Gastroesophageal sphincter (tissue), 4 donors: ENCODE measurements around the gene PNISR. TPM values are rescaled to one million over a fixed set of nuclear protein-coding genes. Genes with fewer than 3 reads are reported as not detected.
A peak's percentile ranks its signal among the peaks of the same experiment; 100 is the strongest.
"Not testable (repeated sequence)": the region's sequence is repeated elsewhere in the genome, so short reads cannot be mapped to it uniquely, and the experiment has no call there.

Experiments
- ATAC-seq: fragments of 150-250 bp; one replicate; pipeline ENCODE4 v1.9.1; 2016; ENCODE audit warnings: mild to moderate bottlenecking, moderate library complexity
- H3K27ac ChIP-seq, 4 donors: fragments of 200-600 bp; sonication (generic) in 3 of 4; 1 replicate in 3 of 4; 2 replicates in 1 of 4; pipeline ENCODE4 v1.5.1; 2016 to 2019
- H3K27me3 ChIP-seq: fragments of 200-600 bp; sonication (generic); one replicate; pipeline ENCODE4 v1.5.1; 2019
- H3K36me3 ChIP-seq, 2 donors: fragments of 200-600 bp; sonication (generic); one replicate each; pipeline ENCODE4 v1.5.1; 2019; ENCODE audit warnings: control low read depth in 1 of 2
- H3K4me1 ChIP-seq, 3 donors: fragments of 200-600 bp; sonication (generic); 1 replicate in 2 of 3; 2 replicates in 1 of 3; pipeline ENCODE4 v1.5.1; 2016 to 2019; ENCODE audit warnings: control low read depth in 2 of 3
- H3K4me3 ChIP-seq, 2 donors: fragments of 200-600 bp; sonication (generic); one replicate each; pipeline ENCODE4 v1.5.1; 2019; ENCODE audit warnings: mild to moderate bottlenecking in 1 of 2, moderate library complexity in 1 of 2
- H3K9me3 ChIP-seq, 3 donors: fragments of 200-600 bp; sonication (generic); one replicate each; pipeline ENCODE4 v1.5.1; 2017 to 2019; ENCODE audit warnings: control low read depth in 2 of 3
- CTCF ChIP-seq, 4 experiments: fragments of 200-600 bp in 2 of 4; fragments of 450-650 bp in 2 of 4; sonication (generic) in 1 of 4; IDR thresholded peaks; one replicate each; pipeline ENCODE4 v1.5.1; 2017 to 2019; ENCODE audit warnings: antibody characterized with exemption in 4 of 4, mild to moderate bottlenecking in 2 of 4, moderate library complexity in 2 of 4
- EP300 ChIP-seq: sonication (generic); formaldehyde crosslinking; IDR thresholded peaks from one replicate; pipeline ENCODE4 v1.6.1; 2017; ENCODE audit warnings: antibody characterized with exemption, mild to moderate bottlenecking
- POLR2A ChIP-seq, 2 donors: fragments of 450-650 bp; IDR thresholded peaks; one replicate each; pipeline ENCODE4 v1.6.1; 2017; ENCODE audit warnings: antibody characterized with exemption in 2 of 2, mild to moderate bottlenecking in 2 of 2, moderate library complexity in 1 of 2
- POLR2AphosphoS5 ChIP-seq: sonication (generic); formaldehyde crosslinking; IDR thresholded peaks from one replicate; pipeline ENCODE4 v1.6.1; 2017; ENCODE audit warnings: antibody characterized with exemption
- WGBS, 2 donors: methylation state at CpG; one replicate each; pipeline ENCODE4 v1.1.5; 2018; ENCODE audit warnings: low coverage in 1 of 2; 5-methylcytosine and 5-hydroxymethylcytosine counted together
- total RNA-seq, 4 donors: library from RNA; depleted of rRNA; stranded (reverse); fragments of >200 nt; gene quantifications; one replicate each; pipeline ENCODE4 v1.1.0, GENCODE V29; 2016

Gene PNISR
- total RNA-seq, result 100 to 1,000 TPM in 2 of 4 donors, 10 to 100 TPM in 2; 34.9 to 273 (median 87.9) TPM

GRCh38 chr6:99424761-99425646 lies at the start of gene PNISR:
Gene PNISR, minus strand, starts transcription at chr6:99425308. Its CDS starts 10,649 bp downstream, at chr6:99414659.
- H3K27ac ChIP-seq, result peak within 1 kb of the TSS; percentile 95 to 100 (median 98)
- peak; percentile 97 for ATAC-seq

GRCh38 chr6:99473730-99474129 lies 48.6 kb upstream of the PNISR start:
- no peaks in the 10 kb centered on the region for H3K27me3 ChIP-seq
- no peak for ATAC-seq
- no peak overlapping the region for H3K4me3 ChIP-seq
- H3K9me3 ChIP-seq, result no peaks in the 10 kb centered on the region
- H3K27ac ChIP-seq, result no peak overlapping the region
- H3K36me3 ChIP-seq, result peaks cover 0 to 30% of the 10 kb centered on the region in 2 donors
- TF ChIP-seq EP300 (no peak), POLR2A (IDR thresholded peaks at IDR 0.05) (no peak), CTCF (IDR thresholded peaks at IDR 0.05) (no peak), POLR2AphosphoS5 (no peak)
- H3K4me1 ChIP-seq, result no peaks in the 10 kb centered on the region

More at GRCh38 chr6:99424761-99425646, at the start of gene PNISR:
- peak within 1 kb of the TSS; percentile 70 to 88 for H3K4me3 ChIP-seq
- no peaks in the 10 kb centered on the region for H3K27me3 ChIP-seq
- H3K4me1 ChIP-seq, result peaks cover 25 to 69% (median 41%) of the 10 kb centered on the region in 3 donors
- TF ChIP-seq CTCF (IDR thresholded peaks at IDR 0.05) (no peak), POLR2AphosphoS5 (peak; percentile 49), EP300 (no peak), POLR2A (IDR thresholded peaks at IDR 0.05) (peak in 1 of 2 donors; percentile 53)
- no peaks in the 10 kb centered on the region for H3K36me3 ChIP-seq
- WGBS, 2 donors, result 1% methylated on average over 14 to 41 of the region's 53 CpGs
- H3K9me3 ChIP-seq, result no peaks in the 10 kb centered on the region

GRCh38 chr6:99471638-99472037 lies 46.5 kb upstream of the PNISR start:
- Histone ChIP-seq H3K27ac (no peak overlapping the region), H3K27me3 (no peaks in the 10 kb centered on the region), H3K4me1 (no peaks in the 10 kb centered on the region), H3K9me3 (no peaks in the 10 kb centered on the region), H3K4me3 (no peak overlapping the region), H3K36me3 (peaks cover 0 to 27% of the 10 kb centered on the region in 2 donors)
- TF ChIP-seq CTCF (IDR thresholded peaks at IDR 0.05), result no peak
- TF ChIP-seq EP300, result no peak
- no peak for TF ChIP-seq POLR2A (IDR thresholded peaks at IDR 0.05)
- TF ChIP-seq POLR2AphosphoS5, result no peak
- 83% methylated on average over 2 of the region's 2 CpGs; no CpG with 5 or more reads in 1 of the 2 donors for WGBS, 2 donors
- ATAC-seq, result no peak

- Histone ChIP-seq H3K27me3 (no peaks in the 10 kb centered on the region), H3K4me1 (no peaks in the 10 kb centered on the region), H3K36me3 (peaks cover 0 to 22% of the 10 kb centered on the region in 2 donors), H3K4me3 (no peak overlapping the region), H3K9me3 (no peaks in the 10 kb centered on the region), H3K27ac (no peak overlapping the region)
- no peak for ATAC-seq
- 0 to 3% methylated on average over 1 to 3 of the region's 3 CpGs for WGBS, 2 donors
- TF ChIP-seq CTCF (IDR thresholded peaks at IDR 0.05) (peak; percentile 38 to 63 (median 43)), EP300 (no peak)
Observed at GRCh38 chr6:99467509-99468106, 42.5 kb upstream of the PNISR start.

- not testable (repeated sequence) for H3K27me3 ChIP-seq, H3K9me3 ChIP-seq, ATAC-seq, H3K4me1 ChIP-seq, H3K4me3 ChIP-seq, H3K27ac ChIP-seq
- 92 to 100% methylated on average over 2 of the region's 2 CpGs for WGBS, 2 donors
- H3K36me3 ChIP-seq, result peaks cover 0 to 22% of the 10 kb centered on the region in 2 donors
Observed at GRCh38 chr6:99459133-99459532, 34.0 kb upstream of the PNISR start.
